ENCODE results near the gene OR2B2. TPM values are rescaled to one million over a fixed set of nuclear protein-coding genes. Genes with fewer than 3 reads are reported as not detected.

OR2B2 gene
- total RNA-seq, 1 donor from 2014 or later, result not detected

DNA sequence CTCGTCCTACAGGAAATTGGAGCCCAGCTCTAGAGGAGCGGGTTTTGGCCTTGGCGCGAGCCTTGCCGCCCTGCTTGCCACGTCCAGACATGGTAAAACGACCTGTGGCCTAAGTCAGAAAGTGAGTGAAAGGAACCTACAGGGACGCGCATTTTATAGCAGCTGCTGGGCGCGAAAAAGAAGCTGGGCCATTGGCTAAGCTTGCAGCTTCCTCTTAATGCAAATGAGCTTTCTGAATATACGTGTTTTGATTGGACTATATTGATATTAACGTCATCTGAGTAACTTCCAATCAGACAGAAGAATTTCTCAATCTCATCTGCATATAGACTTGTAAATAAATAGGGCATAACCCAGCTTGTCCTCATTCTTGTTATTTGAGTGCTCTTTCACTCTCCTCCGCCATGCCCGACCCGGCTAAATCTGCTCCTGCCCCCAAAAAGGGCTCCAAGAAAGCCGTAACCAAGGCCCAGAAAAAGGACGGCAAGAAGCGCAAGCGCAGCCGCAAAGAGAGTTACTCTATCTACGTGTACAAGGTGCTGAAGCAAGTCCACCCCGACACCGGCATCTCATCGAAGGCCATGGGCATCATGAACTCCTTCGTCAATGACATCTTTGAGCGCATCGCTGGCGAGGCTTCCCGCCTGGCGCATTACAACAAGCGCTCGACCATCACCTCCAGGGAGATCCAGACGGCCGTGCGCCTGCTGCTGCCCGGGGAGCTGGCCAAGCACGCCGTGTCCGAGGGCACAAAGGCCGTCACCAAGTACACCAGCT, 18.9 kb downstream of the OR2B2 start:
- Mint-ChIP-seq H3K36me3 (ENCODE audit: unreplicated experiment) (no peaks in the 10 kb centered on the region), H3K4me1 (ENCODE audit: unreplicated experiment) (peaks cover 37% of the 10 kb centered on the region), H3K27ac (ENCODE audit: unreplicated experiment) (no peak overlapping the region), H3K4me3 (ENCODE audit: unreplicated experiment) (no peak overlapping the region), H3K9me3 (ENCODE audit: unreplicated experiment) (no peaks in the 10 kb centered on the region), H3K27me3 (ENCODE audit: unreplicated experiment) (no peaks in the 10 kb centered on the region)
- DNase-seq (ENCODE audit: extremely low spot score, unreplicated experiment), result peak; percentile 94
- TF ChIP-seq, protein P1, sequence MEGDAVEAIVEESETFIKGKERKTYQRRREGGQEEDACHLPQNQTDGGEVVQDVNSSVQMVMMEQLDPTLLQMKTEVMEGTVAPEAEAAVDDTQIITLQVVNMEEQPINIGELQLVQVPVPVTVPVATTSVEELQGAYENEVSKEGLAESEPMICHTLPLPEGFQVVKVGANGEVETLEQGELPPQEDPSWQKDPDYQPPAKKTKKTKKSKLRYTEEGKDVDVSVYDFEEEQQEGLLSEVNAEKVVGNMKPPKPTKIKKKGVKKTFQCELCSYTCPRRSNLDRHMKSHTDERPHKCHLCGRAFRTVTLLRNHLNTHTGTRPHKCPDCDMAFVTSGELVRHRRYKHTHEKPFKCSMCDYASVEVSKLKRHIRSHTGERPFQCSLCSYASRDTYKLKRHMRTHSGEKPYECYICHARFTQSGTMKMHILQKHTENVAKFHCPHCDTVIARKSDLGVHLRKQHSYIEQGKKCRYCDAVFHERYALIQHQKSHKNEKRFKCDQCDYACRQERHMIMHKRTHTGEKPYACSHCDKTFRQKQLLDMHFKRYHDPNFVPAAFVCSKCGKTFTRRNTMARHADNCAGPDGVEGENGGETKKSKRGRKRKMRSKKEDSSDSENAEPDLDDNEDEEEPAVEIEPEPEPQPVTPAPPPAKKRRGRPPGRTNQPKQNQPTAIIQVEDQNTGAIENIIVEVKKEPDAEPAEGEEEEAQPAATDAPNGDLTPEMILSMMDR (IDR thresholded peaks at IDR 0.05), result no peak

GRCh38 chr6:27892649-27893058, 19.5 kb downstream of the OR2B2 start:
- TF ChIP-seq, protein P1 (IDR thresholded peaks at IDR 0.05), result no peak
- H3K27me3 Mint-ChIP-seq (ENCODE audit: unreplicated experiment), result no peaks in the 10 kb centered on the region
- peaks cover 37% of the 10 kb centered on the region for H3K4me1 Mint-ChIP-seq (ENCODE audit: unreplicated experiment)
- DNase-seq (ENCODE audit: extremely low spot score, unreplicated experiment), result no peak
- no peaks in the 10 kb centered on the region for H3K36me3 Mint-ChIP-seq (ENCODE audit: unreplicated experiment)
- no peak overlapping the region for H3K4me3 Mint-ChIP-seq (ENCODE audit: unreplicated experiment)
- H3K27ac Mint-ChIP-seq (ENCODE audit: unreplicated experiment), result no peak overlapping the region
- H3K9me3 Mint-ChIP-seq (ENCODE audit: unreplicated experiment), result no peaks in the 10 kb centered on the region

DNA sequence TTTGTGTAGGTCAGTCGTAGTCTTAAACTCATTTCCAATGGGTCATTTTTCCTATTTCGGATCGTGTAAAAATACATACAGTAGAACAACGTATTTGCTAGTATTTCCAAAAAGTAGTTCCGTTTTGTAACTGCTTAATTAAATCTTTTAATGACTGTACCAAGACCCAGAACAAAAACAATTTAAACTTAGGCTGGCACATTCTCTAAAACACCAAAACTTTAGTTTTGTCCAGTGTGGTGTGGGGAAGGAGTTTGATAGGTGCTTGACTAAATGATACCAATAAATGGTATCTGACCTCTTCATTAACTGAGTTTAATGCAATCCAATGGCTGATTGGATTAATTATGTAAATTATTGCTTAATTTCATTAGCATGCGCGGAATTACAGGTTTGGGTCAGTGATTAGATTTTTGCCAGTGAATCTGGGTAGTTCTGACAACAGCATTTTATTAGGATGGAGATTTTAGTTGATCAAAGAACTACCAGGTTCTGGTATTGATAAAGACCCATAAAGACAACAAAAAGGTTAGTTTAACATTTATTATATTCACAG, 20.8 kb downstream of the OR2B2 start:
- H3K27ac Mint-ChIP-seq (ENCODE audit: unreplicated experiment), result no peak overlapping the region
- no peaks in the 10 kb centered on the region for H3K36me3 Mint-ChIP-seq (ENCODE audit: unreplicated experiment)
- H3K4me1 Mint-ChIP-seq (ENCODE audit: unreplicated experiment), result peaks cover 37% of the 10 kb centered on the region
- no peaks in the 10 kb centered on the region for H3K27me3 Mint-ChIP-seq (ENCODE audit: unreplicated experiment)
- H3K9me3 Mint-ChIP-seq (ENCODE audit: unreplicated experiment), result no peaks in the 10 kb centered on the region
- DNase-seq (ENCODE audit: extremely low spot score, unreplicated experiment), result no peak
- TF ChIP-seq, protein P1 (IDR thresholded peaks at IDR 0.05), result no peak
- H3K4me3 Mint-ChIP-seq (ENCODE audit: unreplicated experiment), result peak overlapping the region; percentile 76

GRCh38 chr6:27890445-27891319, 21.5 kb downstream of the OR2B2 start:
- Mint-ChIP-seq H3K27ac (ENCODE audit: unreplicated experiment) (no peak overlapping the region), H3K4me3 (ENCODE audit: unreplicated experiment) (peak overlapping the region; percentile 76), H3K9me3 (ENCODE audit: unreplicated experiment) (no peaks in the 10 kb centered on the region), H3K27me3 (ENCODE audit: unreplicated experiment) (no peaks in the 10 kb centered on the region), H3K36me3 (ENCODE audit: unreplicated experiment) (no peaks in the 10 kb centered on the region), H3K4me1 (ENCODE audit: unreplicated experiment) (peaks cover 37% of the 10 kb centered on the region)
- TF ChIP-seq, protein P1 (IDR thresholded peaks at IDR 0.05), result no peak
- DNase-seq (ENCODE audit: extremely low spot score, unreplicated experiment), result no peak
